Lower leg skin (tissue), 3 donors: ENCODE measurements around the gene KPNA6.

Experiments used
- POLR2A ChIP-seq, 2 donors: fragments of 450-650 bp; IDR thresholded peaks; one replicate each; pipeline ENCODE4 v1.6.1; 2016 to 2017; ENCODE audit warnings: antibody characterized with exemption in 2 of 2, mild to moderate bottlenecking in 1 of 2, moderate library complexity in 1 of 2
- TF ChIP-seq, protein P1 (sequence below), 3 donors: fragments of 450-650 bp; IDR thresholded peaks; one replicate each; pipeline ENCODE4 v1.5.1; 2016; ENCODE audit warnings: antibody characterized with exemption in 3 of 3, mild to moderate bottlenecking in 3 of 3, moderate library complexity in 2 of 3

DNA sequence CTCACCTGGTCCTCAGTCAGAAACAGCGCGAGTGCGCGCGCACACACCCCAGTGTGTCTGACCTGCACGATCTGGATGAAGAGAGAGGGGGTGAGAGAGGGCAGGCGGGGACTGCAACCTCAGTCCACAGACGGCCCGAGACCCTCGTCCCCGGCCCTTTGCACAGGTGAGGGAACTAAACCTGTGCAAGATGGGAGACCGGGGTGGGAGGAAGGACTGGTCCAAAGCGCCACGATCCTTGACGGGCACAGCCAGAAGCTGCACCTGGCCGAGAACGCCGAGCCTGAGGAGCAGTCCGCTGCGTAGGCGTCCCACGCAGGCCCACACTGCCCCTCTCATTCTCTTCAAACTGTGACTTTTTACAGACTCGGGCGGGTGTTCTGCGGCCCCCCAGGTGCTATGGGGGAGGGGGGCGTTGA, 97.1 kb downstream of the KPNA6 start:
- TF ChIP-seq, protein P1, sequence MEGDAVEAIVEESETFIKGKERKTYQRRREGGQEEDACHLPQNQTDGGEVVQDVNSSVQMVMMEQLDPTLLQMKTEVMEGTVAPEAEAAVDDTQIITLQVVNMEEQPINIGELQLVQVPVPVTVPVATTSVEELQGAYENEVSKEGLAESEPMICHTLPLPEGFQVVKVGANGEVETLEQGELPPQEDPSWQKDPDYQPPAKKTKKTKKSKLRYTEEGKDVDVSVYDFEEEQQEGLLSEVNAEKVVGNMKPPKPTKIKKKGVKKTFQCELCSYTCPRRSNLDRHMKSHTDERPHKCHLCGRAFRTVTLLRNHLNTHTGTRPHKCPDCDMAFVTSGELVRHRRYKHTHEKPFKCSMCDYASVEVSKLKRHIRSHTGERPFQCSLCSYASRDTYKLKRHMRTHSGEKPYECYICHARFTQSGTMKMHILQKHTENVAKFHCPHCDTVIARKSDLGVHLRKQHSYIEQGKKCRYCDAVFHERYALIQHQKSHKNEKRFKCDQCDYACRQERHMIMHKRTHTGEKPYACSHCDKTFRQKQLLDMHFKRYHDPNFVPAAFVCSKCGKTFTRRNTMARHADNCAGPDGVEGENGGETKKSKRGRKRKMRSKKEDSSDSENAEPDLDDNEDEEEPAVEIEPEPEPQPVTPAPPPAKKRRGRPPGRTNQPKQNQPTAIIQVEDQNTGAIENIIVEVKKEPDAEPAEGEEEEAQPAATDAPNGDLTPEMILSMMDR (IDR thresholded peaks at IDR 0.05), result no peak
- TF ChIP-seq POLR2A (IDR thresholded peaks at IDR 0.05), result no peak
